ENCODE results near the gene CEACAM21.

- TF ChIP-seq CTCF (tag by site-specific recombination; IDR thresholded peaks at IDR 0.05) (no peak), ZNF560 (tag by site-specific recombination; IDR thresholded peaks at IDR 0.05; ENCODE audit: borderline replicate concordance) (no peak), HOXA7 (CRISPR knock-in tag; IDR thresholded peaks at IDR 0.05; ENCODE audit: borderline replicate concordance) (no peak), ZNF18 (tag by site-specific recombination; IDR thresholded peaks at IDR 0.05) (no peak), ZBTB17 (tag by site-specific recombination; IDR thresholded peaks at IDR 0.05) (no peak)
- TF ChIP-seq, protein P1, sequence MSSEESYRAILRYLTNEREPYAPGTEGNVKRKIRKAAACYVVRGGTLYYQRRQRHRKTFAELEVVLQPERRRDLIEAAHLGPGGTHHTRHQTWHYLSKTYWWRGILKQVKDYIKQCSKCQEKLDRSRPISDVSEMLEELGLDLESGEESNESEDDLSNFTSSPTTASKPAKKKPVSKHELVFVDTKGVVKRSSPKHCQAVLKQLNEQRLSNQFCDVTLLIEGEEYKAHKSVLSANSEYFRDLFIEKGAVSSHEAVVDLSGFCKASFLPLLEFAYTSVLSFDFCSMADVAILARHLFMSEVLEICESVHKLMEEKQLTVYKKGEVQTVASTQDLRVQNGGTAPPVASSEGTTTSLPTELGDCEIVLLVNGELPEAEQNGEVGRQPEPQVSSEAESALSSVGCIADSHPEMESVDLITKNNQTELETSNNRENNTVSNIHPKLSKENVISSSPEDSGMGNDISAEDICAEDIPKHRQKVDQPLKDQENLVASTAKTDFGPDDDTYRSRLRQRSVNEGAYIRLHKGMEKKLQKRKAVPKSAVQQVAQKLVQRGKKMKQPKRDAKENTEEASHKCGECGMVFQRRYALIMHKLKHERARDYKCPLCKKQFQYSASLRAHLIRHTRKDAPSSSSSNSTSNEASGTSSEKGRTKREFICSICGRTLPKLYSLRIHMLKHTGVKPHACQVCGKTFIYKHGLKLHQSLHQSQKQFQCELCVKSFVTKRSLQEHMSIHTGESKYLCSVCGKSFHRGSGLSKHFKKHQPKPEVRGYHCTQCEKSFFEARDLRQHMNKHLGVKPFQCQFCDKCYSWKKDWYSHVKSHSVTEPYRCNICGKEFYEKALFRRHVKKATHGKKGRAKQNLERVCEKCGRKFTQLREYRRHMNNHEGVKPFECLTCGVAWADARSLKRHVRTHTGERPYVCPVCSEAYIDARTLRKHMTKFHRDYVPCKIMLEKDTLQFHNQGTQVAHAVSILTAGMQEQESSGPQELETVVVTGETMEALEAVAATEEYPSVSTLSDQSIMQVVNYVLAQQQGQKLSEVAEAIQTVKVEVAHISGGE (tag by site-specific recombination; conservative IDR thresholded peaks at IDR 0.05; ENCODE audit: low read depth), result no peak
- TF ChIP-seq, protein P2, sequence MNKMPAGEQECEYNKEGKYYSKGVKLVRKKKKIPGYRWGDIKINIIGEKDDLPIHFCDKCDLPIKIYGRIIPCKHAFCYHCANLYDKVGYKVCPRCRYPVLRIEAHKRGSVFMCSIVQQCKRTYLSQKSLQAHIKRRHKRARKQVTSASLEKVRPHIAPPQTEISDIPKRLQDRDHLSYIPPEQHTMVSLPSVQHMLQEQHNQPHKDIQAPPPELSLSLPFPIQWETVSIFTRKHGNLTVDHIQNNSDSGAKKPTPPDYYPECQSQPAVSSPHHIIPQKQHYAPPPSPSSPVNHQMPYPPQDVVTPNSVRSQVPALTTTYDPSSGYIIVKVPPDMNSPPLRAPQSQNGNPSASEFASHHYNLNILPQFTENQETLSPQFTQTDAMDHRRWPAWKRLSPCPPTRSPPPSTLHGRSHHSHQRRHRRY (tag by site-specific recombination; IDR thresholded peaks at IDR 0.05), result no peak
Observed at GRCh38 chr19:41612483-41612882, 36.5 kb downstream of the CEACAM21 start.

Measured in HEK293 (cell line).